GM18508 (cell line): ENCODE results near the gene SLIT3.

ENCODE experiments used
- ATAC-seq: cut with Tn5 transposase; IDR thresholded peaks from one replicate; pipeline ENCODE4 v1.9.1; 2021; ENCODE audit warnings: moderate number of reproducible peaks; ENCODE audit not compliant: insufficient read depth, unreplicated experiment

The SLIT3 gene

GRCh38 chr5:169013208-169013728 is 287.7 kb downstream of the SLIT3 start:
- ATAC-seq, result no peak

GRCh38 chr5:169012450-169012849 is 288.5 kb downstream of the SLIT3 start:
- no peak for ATAC-seq

GRCh38 chr5:169011451-169011850 is 289.5 kb downstream of the SLIT3 start:
- no peak for ATAC-seq

GRCh38 chr5:169011009-169011408 is 289.9 kb downstream of the SLIT3 start:
- ATAC-seq, result no peak

GRCh38 chr5:169009123-169009522 is 291.8 kb downstream of the SLIT3 start:
- ATAC-seq, result no peak

GRCh38 chr5:169006842-169007790 is 293.8 kb downstream of the SLIT3 start:
- ATAC-seq, result no peak

- no peak for ATAC-seq
Observed at GRCh38 chr5:169004551-169004950, 296.4 kb downstream of the SLIT3 start.

- no peak for ATAC-seq
Observed at GRCh38 chr5:169003721-169004541, 297.0 kb downstream of the SLIT3 start.

GRCh38 chr5:169002953-169003555 is 297.9 kb downstream of the SLIT3 start:
- no peak for ATAC-seq

GRCh38 chr5:169001394-169001793 is 299.5 kb downstream of the SLIT3 start:
- ATAC-seq, result no peak

GRCh38 chr5:168995024-168995423 is 305.9 kb downstream of the SLIT3 start:
- ATAC-seq, result no peak

- ATAC-seq, result no peak
Observed at GRCh38 chr5:168992687-168993086, 308.3 kb downstream of the SLIT3 start.

GRCh38 chr5:168992016-168992415 is 308.9 kb downstream of the SLIT3 start:
- ATAC-seq, result no peak

- ATAC-seq, result no peak
Observed at GRCh38 chr5:168991311-168991710, 309.6 kb downstream of the SLIT3 start.

- ATAC-seq, result no peak
Observed at GRCh38 chr5:168990679-168991078, 310.3 kb downstream of the SLIT3 start.

- ATAC-seq, result no peak
Observed at GRCh38 chr5:168989731-168990505, 311.0 kb downstream of the SLIT3 start.

GRCh38 chr5:168988699-168989098 is 312.2 kb downstream of the SLIT3 start:
- no peak for ATAC-seq

GRCh38 chr5:168987543-168988300 is 313.2 kb downstream of the SLIT3 start:
- peak; percentile 54 for ATAC-seq

- ATAC-seq, result no peak
Observed at GRCh38 chr5:168985454-168985853, 315.5 kb downstream of the SLIT3 start.
